Renal cortex interstitium (tissue), 11 donors: ENCODE results near the gene KIAA0825. TPM values are rescaled to one million over a fixed set of nuclear protein-coding genes. Genes with fewer than 3 reads are reported as not detected.
"Not testable (repeated sequence)": the region's sequence is repeated elsewhere in the genome, so short reads cannot be mapped to it uniquely, and the experiment has no call there.

ENCODE experiments used
- DNase-seq, 11 donors: peaks; one replicate each; pipeline ENCODE4 v3.0.0-alpha.2; 2013; ENCODE audit warnings: low read depth in 9 of 11, low spot score in 4 of 11; ENCODE audit errors: extremely low read depth in 1 of 11
- polyA plus RNA-seq, 3 donors: library from polyadenylated mRNA; unstranded; fragments of 120-200 nt; gene quantifications; one replicate each; pipeline ENCODE4 v1.2.1, GENCODE V29; 2013; ENCODE audit not compliant: insufficient read length in 3 of 3

The KIAA0825 gene
- polyA plus RNA-seq, 3 donors, result 4.1 to 5.0 (median 4.6) TPM

DNA sequence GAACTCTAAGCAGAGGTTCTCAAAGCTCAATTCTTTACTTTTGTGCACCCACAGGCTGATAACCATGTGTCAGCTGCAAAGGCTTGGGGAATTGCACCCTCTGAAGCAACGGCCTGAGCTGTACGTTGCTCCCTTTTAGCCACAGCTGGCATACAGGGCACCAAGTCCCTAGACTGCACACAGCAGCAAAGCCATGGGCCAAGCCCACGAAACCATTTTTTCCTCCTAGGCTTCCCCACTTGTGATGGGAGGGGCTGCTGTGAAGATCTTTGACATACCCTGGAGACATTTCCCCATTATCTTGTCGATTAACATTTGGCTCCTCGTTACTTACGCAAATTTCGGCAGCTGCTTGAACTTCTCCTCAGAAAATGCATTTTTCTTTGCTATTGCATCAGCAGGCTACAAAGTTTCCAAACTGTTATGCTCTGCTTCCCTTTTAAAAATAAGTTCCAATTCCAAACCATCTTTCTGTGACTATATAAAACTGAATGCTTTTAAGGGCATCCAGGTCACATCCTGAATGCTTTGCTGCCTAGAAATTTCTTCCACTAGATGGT, 23.0 kb downstream of the KIAA0825 start:
- DNase-seq, result no peak

DNA sequence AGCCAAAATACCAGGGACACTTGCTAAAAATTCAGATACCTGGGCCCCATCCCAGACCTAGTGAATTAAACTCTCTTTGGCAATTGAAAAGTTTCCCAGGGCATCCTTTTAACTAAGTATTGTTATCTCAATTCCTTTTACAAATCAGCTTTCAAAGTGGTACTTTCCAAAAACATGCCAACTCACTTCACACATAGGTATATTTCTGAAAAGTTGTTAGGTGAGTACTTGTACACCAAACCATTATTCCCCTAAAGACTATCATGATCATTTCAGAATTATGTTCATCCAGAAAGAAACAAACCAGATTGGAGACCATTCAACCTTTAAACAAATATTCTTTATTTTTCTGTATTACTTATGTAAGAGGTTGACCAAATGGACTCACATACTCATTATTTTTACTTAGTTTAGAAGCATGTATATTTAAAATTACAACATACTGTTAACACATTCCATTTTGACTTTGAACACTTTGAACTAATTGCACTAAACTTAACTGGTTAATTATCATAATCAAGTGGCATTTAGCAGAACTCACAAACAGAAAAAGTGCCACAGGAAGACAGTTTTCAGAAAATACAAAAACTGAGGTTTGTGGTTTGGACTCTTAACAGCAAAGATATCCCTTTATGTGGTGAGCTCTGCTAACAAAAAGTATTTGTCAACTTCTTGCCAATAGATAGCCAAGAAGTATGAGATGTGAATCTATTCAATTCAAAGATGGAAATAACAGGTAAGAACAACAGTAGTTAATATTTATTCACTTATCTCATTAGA, 40.7 kb downstream of the KIAA0825 start:
- DNase-seq, result no peak

DNA sequence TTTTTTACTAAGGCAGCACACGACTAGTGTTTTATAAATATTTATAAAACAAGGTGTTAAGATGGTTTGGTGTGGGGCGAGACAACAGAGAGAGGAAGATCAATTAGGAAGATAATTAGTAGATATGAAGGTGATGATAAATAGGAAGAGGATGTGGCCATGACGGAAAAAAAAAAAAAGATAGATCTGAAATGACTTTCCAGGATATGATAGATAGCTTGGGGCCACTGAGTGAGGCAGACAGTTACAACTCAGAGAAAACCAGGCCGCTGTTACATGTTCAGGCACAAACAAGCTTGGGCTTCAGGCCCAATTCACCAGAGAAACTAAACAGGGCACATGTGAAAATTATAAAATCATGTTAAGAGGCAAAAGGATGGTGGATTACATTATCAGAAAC, 43.2 kb downstream of the KIAA0825 start:
- no peak for DNase-seq

DNA sequence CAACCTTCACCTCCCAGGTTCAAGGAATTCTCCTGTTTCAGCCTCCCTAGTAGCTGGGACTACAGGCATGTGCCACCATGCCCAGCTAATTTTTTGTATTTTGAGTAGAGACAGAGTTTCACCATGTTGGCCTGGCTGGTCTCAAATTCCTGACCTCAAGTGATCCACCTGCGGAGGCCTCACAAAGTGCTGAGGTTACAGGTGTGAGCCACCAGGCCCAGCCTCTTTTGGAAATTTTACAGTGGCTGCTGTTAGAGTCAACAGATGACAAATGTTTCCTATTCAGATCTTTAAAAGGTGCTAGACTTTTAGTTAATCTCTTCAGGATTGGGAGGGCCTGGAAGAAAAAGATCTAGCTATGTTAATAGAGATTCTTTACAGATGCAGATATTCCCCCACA, 45.1 kb downstream of the KIAA0825 start:
- not testable (repeated sequence) for DNase-seq

DNA sequence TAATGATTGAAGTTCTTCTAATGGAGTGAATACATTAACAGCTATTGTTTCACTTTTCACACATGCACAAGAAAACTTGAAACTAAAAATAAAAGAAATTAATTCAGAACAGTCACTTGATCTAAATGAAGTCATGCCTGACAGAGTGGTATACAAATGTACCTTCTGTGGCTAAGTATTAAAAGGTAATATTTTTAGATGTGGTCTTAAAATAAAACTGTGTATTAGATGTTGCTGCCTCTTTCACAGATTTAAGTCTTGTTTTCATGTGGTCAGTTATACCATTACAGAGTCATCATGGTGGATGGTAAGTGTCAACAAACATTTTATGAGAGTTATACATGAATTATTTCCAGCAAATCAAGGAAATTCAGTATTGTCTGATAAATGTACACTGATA, 47.0 kb downstream of the KIAA0825 start:
- DNase-seq, result no peak

DNA sequence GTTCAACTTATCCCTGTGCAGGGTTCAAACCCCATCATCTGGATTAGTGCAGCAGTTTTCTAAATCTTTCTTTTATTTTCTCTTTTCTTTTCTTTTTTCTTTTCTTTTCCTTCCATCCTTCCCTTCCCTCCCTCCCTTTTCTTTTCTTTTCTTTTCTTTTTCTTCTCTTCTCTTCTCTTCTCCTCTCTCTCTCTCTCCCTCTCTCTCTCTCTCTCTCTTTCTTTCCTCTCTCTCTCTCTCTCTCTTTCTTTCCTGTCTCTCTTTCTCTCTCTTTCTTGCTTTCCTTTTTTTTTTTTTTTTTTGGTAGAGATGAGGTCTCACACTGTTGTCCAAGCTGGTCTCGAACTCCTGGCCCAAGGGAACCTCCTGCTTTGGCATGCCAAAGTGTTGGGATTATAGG, 53.6 kb downstream of the KIAA0825 start:
- DNase-seq, result no peak

DNA sequence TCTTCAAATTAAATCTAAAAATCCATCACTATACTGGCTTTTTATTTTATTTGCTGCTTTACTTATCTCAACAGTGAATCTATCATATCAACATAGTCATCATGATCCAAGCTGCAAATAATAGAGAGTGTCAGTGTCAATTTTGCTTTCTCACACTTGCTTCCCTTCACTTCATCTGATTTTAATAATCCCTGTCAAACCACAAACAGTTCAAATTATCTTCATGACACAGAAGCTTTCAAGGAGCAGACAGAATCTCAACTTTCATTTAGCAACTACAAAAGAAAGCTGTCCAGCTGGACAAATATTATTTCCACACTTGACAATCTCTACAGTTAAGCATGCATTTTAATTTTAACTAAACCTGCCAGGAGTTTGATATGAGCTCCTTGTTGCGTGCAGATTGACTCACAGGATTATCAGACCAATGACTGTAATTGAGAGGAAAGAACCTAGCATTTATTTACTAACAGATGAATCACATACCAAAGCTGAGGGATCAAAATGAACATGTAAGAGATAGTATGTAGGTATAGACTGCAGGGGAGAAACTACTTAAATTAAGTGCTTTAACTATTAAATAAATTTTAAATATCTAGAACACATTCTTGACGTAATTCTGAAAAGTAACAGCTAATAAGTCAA, 56.0 kb downstream of the KIAA0825 start:
- DNase-seq, result no peak

DNA sequence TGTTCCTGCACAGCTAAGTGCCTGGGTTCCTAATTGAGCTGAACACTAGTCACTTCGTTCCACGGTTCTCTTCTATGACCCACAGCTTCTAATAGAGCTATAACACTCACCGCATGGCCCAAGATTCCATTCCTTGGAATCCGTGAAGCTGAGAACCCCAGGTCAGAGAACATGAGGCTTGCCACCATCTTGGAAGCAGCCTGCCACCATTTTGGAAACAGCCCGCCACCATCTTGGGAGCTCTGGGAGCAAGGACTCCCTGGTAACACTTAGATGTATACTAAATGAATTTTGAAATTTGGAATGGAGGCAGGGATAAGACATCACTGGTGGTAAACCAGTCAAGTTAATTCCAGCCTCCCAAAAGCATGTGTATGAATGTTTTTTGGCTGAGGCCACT, 60.4 kb downstream of the KIAA0825 start:
- no peak for DNase-seq

DNA sequence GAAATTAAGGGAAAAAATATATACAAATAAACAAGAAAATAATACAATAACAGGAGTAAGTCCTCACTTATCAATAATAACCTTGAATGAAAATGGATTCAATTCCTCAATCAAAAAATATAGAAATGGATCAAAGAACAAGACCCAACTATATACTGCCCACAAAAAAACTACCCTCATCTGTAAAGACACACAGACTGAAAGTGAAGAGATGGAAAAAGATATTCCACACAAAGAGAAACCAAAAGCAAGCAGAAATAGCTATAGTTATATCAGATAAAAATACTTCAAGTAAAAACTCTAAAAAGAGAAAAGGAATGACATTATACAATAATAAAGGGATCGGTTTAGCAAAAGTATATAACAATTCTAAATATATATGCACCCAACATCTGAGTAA, 66.5 kb downstream of the KIAA0825 start:
- DNase-seq, result no peak

DNA sequence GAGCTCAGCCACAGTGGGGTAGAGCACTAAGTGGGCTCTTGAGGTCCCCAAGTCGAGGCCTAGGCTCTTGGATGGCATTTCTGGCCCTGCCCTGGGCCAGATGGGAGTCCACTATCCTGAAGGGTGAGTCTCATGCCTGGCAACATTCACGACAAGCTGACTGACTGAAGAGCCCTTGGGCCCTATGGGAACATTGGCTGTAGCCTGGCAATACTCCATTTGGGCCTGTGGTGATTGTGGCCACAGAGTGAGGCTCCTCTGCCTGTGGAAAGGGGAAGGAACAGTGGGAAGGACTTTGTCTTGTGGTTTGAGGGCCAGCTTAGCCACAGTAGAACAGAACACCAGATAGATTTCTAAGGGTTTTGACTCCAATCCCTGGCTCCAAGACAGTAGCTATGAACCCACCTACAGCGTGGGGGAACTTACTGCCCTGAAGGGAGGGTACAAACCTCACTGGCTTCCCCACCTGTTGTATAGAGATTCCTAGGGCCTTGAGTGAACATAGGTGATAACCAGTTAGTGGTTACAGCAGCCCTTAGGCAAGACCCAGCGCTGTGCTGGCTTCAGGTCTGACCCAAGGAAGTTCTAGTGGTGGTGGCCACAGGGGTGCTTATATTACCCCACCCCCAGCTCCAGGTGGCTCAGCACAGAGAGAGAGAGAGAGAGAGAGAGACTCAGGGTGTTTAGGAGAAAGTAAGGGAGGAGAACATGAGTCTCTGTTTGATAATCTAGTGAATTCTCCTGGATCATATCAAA, 72.4 kb downstream of the KIAA0825 start:
- no peak for DNase-seq

DNA sequence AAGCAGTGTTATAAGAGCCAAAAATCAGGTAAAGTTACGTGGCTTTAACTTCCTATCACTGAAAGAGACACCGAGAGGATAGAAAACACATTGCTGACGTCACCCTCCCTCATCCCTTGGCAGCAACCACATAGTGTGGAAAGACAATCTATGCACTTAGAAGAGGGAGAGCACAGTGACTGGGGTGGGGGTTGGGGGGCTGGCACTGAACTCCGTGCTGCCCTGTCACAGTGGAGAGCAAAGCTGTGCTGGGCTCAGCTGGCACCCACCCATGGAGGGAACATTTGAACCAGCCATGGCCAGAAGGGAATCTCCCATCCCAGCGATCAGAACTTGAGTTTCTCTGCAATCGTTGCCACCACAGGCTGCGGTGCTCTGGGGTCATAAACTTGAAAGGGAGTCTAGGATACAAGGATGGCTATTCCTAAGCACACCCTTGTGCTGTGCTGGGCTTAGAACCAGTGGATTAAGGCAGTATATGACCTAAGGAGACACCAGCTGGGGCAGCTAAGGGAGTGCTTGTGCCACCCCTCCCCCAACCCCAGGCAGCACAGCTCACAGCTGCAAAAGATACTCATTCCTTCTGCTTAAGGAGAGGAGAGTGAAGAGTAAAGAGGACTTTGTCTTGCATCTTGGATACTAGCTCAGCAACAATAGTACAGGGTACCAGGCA, 73.4 kb downstream of the KIAA0825 start:
- no peak for DNase-seq

DNA sequence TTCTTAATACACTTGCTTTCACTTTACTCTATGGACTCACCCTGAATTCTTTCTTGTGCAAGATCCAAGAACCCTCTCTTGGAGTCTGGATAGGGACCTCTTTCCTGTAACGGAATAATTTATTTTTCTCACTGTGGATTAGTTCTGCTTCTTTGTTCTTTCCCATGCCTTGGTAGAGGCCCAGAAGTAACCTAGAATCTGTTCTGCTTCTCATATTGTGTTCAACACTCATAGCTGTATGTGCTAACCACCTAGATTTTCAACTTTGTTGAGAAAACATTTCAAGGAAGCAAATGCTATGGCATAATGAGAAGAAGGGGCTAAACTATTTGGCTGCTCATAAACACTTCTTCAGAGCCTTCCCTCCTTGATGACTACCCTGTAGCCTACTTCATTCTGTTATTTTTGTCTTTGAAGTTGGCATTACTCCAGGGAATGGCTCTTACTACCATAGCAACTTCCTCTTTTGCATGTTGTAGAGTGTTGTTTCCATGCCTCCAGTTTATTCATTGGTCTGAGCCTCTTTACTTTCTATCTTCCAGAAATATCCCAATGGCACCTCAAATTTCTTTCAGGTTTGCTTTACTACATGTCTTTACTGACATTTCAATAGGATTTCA, 74.3 kb downstream of the KIAA0825 start:
- no peak for DNase-seq

DNA sequence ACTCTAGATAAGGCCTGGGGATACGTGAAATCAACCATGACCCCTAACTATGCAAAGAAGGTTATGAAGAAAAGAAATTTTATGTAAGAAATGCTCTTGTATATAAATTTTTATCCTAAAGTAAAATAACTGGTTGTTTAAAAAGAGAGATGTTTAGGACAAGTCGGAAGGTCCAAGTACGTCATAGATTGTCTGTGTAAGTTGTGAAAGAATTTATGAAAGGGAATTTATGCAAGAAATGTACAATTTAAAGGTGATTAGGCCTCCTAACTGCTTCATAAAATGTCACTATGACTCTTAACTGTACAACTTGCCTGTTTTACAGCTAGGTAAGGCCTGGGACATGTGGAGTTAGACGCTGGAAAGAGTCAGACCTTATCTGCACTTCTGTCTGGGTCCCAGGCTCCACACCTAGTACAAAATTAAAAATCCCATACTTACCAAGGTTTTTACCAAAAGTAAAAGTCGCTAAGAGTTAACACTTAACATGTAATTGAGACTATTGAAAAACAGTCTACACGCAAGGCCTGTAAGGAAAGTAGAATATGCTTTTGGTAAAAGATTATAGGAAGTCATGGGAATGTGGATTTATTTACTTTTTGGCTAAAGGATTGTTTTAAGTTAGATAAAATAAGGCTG, 77.4 kb downstream of the KIAA0825 start:
- no peak for DNase-seq

DNA sequence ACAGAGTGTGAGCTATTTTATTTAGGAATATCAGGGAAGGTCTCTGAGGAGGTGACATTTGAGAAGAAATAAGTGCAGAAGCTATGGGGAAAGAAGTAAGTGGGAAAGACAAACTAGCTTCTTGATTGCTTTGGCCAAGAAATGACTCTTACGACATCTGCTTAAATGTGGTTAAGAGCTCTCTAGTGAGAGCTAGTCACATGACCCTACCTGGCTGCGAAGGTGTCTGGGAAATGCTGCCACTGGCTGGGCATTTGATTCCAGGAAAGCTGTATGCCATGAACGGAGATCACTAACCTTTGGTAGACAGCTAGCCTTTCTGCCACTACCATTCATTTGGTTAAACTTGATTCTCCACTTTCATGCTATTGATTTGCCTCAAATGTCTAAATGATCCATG, 80.1 kb downstream of the KIAA0825 start:
- DNase-seq, result no peak

DNA sequence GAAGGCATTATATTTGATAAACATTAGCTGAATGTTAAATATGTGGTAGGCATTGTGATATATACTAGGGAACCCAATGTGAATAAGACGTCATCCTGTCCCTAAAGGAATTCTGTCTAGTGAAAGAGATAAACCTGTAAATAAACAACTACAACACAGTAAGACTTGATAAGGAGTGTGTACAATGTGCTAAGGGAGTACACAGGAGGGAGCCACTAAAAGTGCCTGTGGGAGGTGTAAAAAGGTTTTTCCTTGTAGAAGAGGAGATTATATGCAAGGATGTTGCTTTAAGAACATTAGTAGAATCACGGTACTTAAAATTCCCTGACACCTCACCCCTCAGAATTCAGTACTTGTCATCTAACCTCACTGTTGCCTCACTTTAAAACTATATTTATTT, 91.7 kb downstream of the KIAA0825 start:
- DNase-seq, result no peak

DNA sequence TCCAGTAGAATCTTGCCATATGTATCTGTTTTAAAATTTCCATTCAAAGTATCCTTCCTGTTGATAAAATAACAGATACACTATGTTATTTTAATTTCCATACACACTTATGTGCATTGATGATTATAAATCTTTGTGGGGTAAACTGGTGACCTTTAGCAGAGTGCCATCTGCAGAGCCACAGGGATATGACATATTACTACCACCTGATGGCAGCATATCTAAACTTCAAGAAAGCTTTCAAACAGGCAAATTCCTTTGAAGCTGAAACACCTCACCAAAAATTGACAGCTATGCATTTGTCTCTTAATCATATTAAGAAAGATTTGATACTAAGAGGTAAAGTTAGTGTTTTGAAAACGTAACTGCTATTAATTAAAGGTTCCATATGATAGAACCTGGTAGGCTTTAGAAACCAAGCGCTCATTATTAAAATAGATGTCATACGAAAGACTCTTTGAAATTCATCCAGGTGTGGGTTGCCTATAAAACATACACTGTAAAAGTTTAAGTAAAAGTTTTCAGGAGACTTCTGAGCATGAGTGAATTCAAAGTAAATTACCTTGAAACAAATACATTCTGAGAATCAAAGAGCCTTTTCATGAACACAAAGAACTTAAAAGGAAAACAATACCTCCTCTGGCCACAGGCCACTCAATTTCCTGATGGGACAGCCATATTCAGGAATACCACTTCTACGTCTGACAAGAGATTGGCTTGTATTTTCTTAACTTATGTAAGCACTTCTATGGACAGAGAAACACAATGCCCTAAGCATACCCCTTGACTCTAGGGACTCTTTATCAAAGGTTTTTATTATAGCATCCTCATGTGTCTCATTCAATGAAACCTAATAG, 93.3 kb downstream of the KIAA0825 start:
- peak in 5 of 11 donors; percentile 2 to 18 (median 4) for DNase-seq

DNA sequence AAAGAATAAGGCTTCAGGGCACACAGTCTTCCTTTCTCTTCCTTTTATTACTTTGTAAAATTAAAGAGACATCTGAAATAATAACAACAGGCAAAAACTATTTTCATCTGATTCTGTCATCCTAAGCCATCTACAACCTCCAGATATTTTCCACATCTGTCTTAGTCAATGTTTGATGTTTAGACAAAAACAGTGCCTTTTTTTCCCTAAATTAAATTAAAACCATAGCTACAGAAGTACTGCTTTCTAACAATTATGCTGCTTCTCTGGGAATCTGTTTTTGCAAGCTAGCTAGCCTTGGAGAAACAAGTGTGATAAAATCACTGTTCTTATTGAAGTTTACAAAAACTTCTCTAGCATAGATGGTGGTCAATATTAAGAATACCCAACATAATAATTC, 95.4 kb downstream of the KIAA0825 start:
- DNase-seq, result no peak

DNA sequence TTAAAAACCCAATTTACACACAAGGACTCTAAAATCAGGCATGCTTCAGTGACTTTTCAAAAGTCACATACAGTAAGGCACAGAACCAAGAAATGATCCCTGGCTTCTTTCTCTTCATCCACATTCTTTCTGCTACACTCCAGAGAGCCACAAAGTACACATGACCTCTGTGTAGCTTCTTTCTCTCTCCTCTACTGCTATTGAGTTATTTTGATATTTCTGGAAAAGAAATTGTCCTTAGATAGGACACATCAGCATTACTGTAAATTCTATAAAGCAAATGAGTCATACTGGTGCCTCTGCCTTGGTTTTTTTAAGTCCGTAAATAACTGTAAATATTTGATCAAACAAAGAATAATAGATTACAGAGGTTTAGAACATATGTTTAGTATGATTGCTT, 96.3 kb downstream of the KIAA0825 start:
- no peak for DNase-seq
